Esophagus muscularis mucosa (tissue), 4 donors: ENCODE data around the gene ZFHX3. TPM values are rescaled to one million over a fixed set of nuclear protein-coding genes. Genes with fewer than 3 reads are reported as not detected.

ENCODE experiments used
- DNase-seq: peaks from one replicate; pipeline ENCODE4 v3.0.0-alpha.2; 2017; ENCODE audit errors: extremely low spot score
- H3K27ac ChIP-seq, 4 donors: fragments of 200-600 bp; sonication (generic); replicated peaks in 1 of 4; 1 replicate in 3 of 4; 2 replicates in 1 of 4; pipeline ENCODE4 v1.5.1; 2016 to 2019; ENCODE audit warnings: mild to moderate bottlenecking in 1 of 4
- H3K27me3 ChIP-seq, 4 donors: fragments of 200-600 bp; sonication (generic); one replicate each; pipeline versions ENCODE4 v1.5.1 to v1.6.0; 2016 to 2019
- H3K36me3 ChIP-seq, 4 donors: fragments of 200-600 bp; sonication (generic); one replicate each; pipeline ENCODE4 v1.5.1; 2016 to 2019
- H3K4me1 ChIP-seq, 4 donors: fragments of 200-600 bp; sonication (generic); one replicate each; pipeline ENCODE4 v1.5.1; 2016 to 2019
- H3K4me3 ChIP-seq, 4 donors: fragments of 200-600 bp; sonication (generic); 1 replicate in 2 of 4; 2 replicates in 2 of 4; pipeline ENCODE4 v1.5.1; 2016 to 2019; ENCODE audit warnings: mild to moderate bottlenecking in 4 of 4, moderate library complexity in 1 of 4
- H3K9me3 ChIP-seq, 4 donors: fragments of 200-600 bp; sonication (generic); 1 replicate in 3 of 4; 2 replicates in 1 of 4; pipeline ENCODE4 v1.5.1; 2016 to 2019
- CTCF ChIP-seq, 3 experiments: fragments of 200-600 bp in 2 of 3; fragments of 450-650 bp in 1 of 3; sonication (generic) in 2 of 3; IDR thresholded peaks; one replicate each; pipeline ENCODE4 v1.5.1; 2017 to 2019; ENCODE audit warnings: antibody characterized with exemption in 3 of 3, mild to moderate bottlenecking in 2 of 3, moderate library complexity in 1 of 3
- EP300 ChIP-seq: sonication (generic); formaldehyde crosslinking; IDR thresholded peaks from one replicate; pipeline ENCODE4 v1.6.1; 2017; ENCODE audit warnings: antibody characterized with exemption
- POLR2A ChIP-seq: fragments of 450-650 bp; IDR thresholded peaks from one replicate; pipeline ENCODE4 v1.6.1; 2017; ENCODE audit warnings: antibody characterized with exemption, moderate library complexity, mild to moderate bottlenecking, low read depth
- POLR2AphosphoS5 ChIP-seq, 2 donors: sonication (generic); formaldehyde crosslinking; IDR thresholded peaks; one replicate each; pipeline ENCODE4 v1.6.1; 2017; ENCODE audit warnings: antibody characterized with exemption in 2 of 2
- WGBS: methylation state at CpG from one replicate; pipeline ENCODE4 v1.1.5; 2018; 5-methylcytosine and 5-hydroxymethylcytosine counted together
- intact Hi-C: fragments of 100-400 bp; cut with DNase I; formaldehyde crosslinking; loops from one replicate; pipeline ENCODE4 v1.15.1; 2023
- total RNA-seq, 4 donors: library from RNA; depleted of rRNA; stranded (reverse); fragments of >200 nt; gene quantifications; one replicate each; pipeline versions ENCODE4 v1.1.0 to v1.2.1, GENCODE V29; 2016

Gene ZFHX3
- total RNA-seq, 4 donors from 2014 or later: 25.7 to 53.0 (median 30.6) TPM

DNA sequence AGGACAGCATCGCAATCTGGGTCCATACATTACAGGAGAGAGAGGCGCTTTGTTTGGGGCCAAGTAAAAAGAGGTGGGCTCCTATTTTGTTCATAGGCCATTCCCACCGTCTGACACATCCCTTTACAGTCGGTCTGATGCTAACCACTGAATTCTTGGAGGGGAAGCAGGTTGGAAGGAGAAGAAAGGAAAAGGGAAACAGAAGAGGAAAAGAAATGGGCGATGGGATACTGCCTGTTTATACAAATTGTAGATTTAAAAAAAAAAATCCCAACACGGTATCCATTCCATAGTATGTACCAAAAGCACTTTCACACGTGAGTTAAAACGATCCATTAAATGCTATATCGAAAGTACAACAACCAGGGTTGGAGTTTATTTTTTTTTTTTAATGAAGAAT, 4.0 kb upstream of the ZFHX3 start:
- TF ChIP-seq POLR2A: no peak
- TF ChIP-seq CTCF (IDR thresholded peaks at IDR 0.05): no peak
- TF ChIP-seq EP300: no peak
- no peak for TF ChIP-seq POLR2AphosphoS5 (IDR thresholded peaks at IDR 0.05)
- Histone ChIP-seq H3K4me1 (peaks cover 58 to 89% (median 85%) of the 10 kb centered on the region in 4 donors), H3K4me3 (no peak overlapping the region), H3K27me3 (no peaks in the 10 kb centered on the region), H3K36me3 (no peaks in the 10 kb centered on the region), H3K27ac (peak overlapping the region; percentile 92 to 96 (median 94)), H3K9me3 (no peaks in the 10 kb centered on the region)
- WGBS: 82% methylated on average over 9 of the region's 9 CpGs
- DNase-seq: no peak
- intact Hi-C loops: loop anchor here (5.0 to 10.0 kb wide), 2 partner anchors 65 to 957 kb away; partner anchors contain the start of genes DHX38 and TXNL4B

DNA sequence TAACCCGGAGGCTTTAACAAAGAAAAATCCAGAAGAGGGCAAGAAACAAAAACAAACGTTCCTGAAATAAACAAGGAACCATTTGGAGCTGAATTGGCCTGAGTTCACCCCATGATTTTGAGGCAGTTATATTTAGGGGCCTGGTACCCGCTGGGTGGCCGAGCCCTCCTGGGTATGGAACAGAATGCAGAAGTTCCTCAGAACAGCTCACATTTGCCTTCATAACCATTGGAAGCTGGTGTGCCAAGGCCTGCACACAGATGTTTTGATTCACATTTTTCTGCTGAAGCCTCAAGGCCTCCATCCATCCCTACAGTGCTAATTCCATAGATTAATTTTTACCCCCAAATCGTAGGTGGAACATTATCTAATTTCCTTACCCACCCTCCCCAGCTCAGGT, 3.3 kb upstream of the ZFHX3 start:
- Histone ChIP-seq H3K4me1 (peaks cover 61 to 89% (median 85%) of the 10 kb centered on the region in 4 donors), H3K9me3 (no peaks in the 10 kb centered on the region), H3K4me3 (peak overlapping the region in 1 of 4 donors; percentile 2), H3K27me3 (no peaks in the 10 kb centered on the region), H3K36me3 (no peaks in the 10 kb centered on the region), H3K27ac (peak overlapping the region; percentile 92 to 96 (median 94))
- WGBS: 45% methylated on average over 5 of the region's 5 CpGs
- no peak for DNase-seq
- no peak for TF ChIP-seq EP300
- no peak for TF ChIP-seq POLR2A
- intact Hi-C loops: loop anchor here (5.0 to 10.0 kb wide), 2 partner anchors 64 to 956 kb away; partner anchors contain the start of genes DHX38 and TXNL4B

GRCh38 chr16:73050201-73051099, 2.5 kb upstream of the ZFHX3 start:
- DNase-seq: no peak
- Histone ChIP-seq H3K9me3 (no peaks in the 10 kb centered on the region), H3K36me3 (no peaks in the 10 kb centered on the region), H3K4me1 (peaks cover 65 to 92% (median 85%) of the 10 kb centered on the region in 4 donors), H3K27me3 (no peaks in the 10 kb centered on the region), H3K27ac (peak overlapping the region; percentile 92 to 96 (median 94)), H3K4me3 (peak overlapping the region in 1 of 4 donors; percentile 2)
- TF ChIP-seq CTCF (IDR thresholded peaks at IDR 0.05) (peak in 1 of 3 experiments; percentile 10), POLR2AphosphoS5 (IDR thresholded peaks at IDR 0.05) (no peak), EP300 (no peak), POLR2A (no peak)
- intact Hi-C loops: loop anchor here (5.0 to 10.0 kb wide), 2 partner anchors 63 to 956 kb away; partner anchors contain the start of genes DHX38 and TXNL4B
- 32% methylated on average over 11 of the region's 11 CpGs for WGBS

DNA sequence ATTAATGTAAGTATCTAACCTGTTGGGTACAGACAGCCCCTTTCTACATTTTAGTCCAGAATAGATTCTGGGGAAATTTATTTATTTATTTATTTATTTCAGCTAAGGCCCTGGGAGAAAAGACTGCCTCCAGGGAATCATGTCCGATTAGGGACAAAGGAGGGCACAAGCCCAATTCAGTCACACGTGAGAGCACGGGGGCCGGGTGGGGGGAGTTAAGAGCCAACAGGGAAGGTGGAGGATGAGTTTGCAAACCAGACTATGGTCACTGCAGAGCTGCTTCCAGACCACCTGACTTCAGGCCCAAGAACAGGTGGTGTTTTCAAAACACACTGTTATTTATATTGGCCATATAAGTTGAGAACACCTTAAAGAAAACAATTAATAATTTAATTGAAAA, 1.6 kb upstream of the ZFHX3 start:
- Histone ChIP-seq H3K27me3 (no peaks in the 10 kb centered on the region), H3K27ac (peak overlapping the region; percentile 92 to 96 (median 94)), H3K4me1 (peaks cover 67 to 92% (median 85%) of the 10 kb centered on the region in 4 donors), H3K36me3 (no peaks in the 10 kb centered on the region), H3K9me3 (no peaks in the 10 kb centered on the region), H3K4me3 (no peak overlapping the region)
- intact Hi-C loops: no loop called here
- TF ChIP-seq CTCF (IDR thresholded peaks at IDR 0.05) (no peak), POLR2A (no peak), EP300 (no peak), POLR2AphosphoS5 (IDR thresholded peaks at IDR 0.05) (no peak)
- no peak for DNase-seq
- 61% methylated on average over 4 of the region's 4 CpGs for WGBS

DNA sequence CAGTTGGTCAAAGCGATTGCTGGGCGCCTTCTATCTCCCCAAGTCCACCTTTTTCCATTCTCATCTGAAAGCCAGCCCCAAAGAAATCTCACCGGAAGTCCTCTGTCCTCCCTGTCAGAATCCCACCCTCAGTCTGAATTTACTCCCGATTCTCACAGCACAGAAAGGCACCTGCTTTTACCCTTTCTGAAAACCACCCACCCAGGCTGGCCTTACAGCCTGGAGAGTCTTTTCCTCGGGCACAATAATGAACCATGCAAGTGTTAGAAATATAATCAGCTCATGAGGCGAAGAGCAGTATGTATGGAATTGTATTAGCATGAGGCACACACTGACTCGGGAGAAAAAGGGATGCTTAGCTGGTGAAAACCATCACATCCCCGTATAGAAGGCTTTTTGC, 1.2 kb upstream of the ZFHX3 start:
- DNase-seq: no peak
- H3K36me3 ChIP-seq: no peaks in the 10 kb centered on the region
- TF ChIP-seq POLR2A: no peak
- H3K27me3 ChIP-seq: no peaks in the 10 kb centered on the region
- H3K9me3 ChIP-seq: no peaks in the 10 kb centered on the region
- peak overlapping the region; percentile 80 to 87 (median 82) for H3K4me3 ChIP-seq
- 72% methylated on average over 8 of the region's 8 CpGs for WGBS
- peak overlapping the region; percentile 92 to 96 (median 94) for H3K27ac ChIP-seq
- H3K4me1 ChIP-seq: peaks cover 66 to 92% (median 85%) of the 10 kb centered on the region in 4 donors
- intact Hi-C loops: no loop called here
